Measurements from ENCODE around the gene TMPRSS15. TPM values are rescaled to one million over a fixed set of nuclear protein-coding genes. Genes with fewer than 3 reads are reported as not detected.

Gene TMPRSS15
- total RNA-seq, 1 experiment from 2014 or later = not detected

DNA sequence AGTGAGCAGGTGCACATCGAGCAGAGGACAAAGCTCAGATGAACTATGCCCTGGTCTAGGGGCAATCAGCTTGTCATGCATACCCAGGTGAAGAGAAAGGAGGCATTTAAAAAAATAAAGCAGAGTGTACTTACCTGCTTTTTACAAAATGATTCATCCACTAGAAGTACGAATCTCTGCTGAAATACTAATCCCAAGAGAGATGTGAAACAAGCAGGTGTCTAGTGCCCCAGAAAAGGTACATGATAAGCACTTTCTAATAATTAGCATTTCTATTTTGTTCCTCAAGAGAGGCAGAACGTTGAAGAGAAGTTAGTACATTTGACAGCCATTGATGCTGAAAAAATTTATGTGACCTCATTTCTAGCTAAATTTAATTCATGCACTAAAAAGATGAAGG, 127.8 kb downstream of the TMPRSS15 start:
- peaks cover 8% of the 10 kb centered on the region for H3K9me3 Mint-ChIP-seq
- ChIA-PET CTCF (no interaction called here), POLR2A (no interaction called here)
- TF ChIP-seq, protein P1, sequence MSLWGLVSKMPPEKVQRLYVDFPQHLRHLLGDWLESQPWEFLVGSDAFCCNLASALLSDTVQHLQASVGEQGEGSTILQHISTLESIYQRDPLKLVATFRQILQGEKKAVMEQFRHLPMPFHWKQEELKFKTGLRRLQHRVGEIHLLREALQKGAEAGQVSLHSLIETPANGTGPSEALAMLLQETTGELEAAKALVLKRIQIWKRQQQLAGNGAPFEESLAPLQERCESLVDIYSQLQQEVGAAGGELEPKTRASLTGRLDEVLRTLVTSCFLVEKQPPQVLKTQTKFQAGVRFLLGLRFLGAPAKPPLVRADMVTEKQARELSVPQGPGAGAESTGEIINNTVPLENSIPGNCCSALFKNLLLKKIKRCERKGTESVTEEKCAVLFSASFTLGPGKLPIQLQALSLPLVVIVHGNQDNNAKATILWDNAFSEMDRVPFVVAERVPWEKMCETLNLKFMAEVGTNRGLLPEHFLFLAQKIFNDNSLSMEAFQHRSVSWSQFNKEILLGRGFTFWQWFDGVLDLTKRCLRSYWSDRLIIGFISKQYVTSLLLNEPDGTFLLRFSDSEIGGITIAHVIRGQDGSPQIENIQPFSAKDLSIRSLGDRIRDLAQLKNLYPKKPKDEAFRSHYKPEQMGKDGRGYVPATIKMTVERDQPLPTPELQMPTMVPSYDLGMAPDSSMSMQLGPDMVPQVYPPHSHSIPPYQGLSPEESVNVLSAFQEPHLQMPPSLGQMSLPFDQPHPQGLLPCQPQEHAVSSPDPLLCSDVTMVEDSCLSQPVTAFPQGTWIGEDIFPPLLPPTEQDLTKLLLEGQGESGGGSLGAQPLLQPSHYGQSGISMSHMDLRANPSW (CRISPR knock-in tag; conservative IDR thresholded peaks at IDR 0.05; ENCODE audit: low read depth) = no peak
- TF ChIP-seq, protein P2, sequence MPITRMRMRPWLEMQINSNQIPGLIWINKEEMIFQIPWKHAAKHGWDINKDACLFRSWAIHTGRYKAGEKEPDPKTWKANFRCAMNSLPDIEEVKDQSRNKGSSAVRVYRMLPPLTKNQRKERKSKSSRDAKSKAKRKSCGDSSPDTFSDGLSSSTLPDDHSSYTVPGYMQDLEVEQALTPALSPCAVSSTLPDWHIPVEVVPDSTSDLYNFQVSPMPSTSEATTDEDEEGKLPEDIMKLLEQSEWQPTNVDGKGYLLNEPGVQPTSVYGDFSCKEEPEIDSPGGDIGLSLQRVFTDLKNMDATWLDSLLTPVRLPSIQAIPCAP (CRISPR knock-in tag; IDR thresholded peaks at IDR 0.05) = no peak
- TF ChIP-seq FOXP1 (CRISPR knock-in tag; IDR thresholded peaks at IDR 0.05; ENCODE audit: borderline replicate concordance) (no peak), ETV6 (CRISPR knock-in tag; IDR thresholded peaks at IDR 0.05) (no peak), ZNF263 (CRISPR knock-in tag; IDR thresholded peaks at IDR 0.05; ENCODE audit: low read depth) (no peak), ZNF232 (CRISPR knock-in tag; IDR thresholded peaks at IDR 0.05) (no peak), ESRRA (CRISPR knock-in tag; IDR thresholded peaks at IDR 0.05; ENCODE audit: borderline replicate concordance) (no peak), NR2C2 (CRISPR knock-in tag; IDR thresholded peaks at IDR 0.05) (no peak)
- TF ChIP-seq, protein P3, sequence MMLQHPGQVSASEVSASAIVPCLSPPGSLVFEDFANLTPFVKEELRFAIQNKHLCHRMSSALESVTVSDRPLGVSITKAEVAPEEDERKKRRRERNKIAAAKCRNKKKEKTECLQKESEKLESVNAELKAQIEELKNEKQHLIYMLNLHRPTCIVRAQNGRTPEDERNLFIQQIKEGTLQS (CRISPR knock-in tag; conservative IDR thresholded peaks at IDR 0.05) = no peak
- TF ChIP-seq, protein P4, sequence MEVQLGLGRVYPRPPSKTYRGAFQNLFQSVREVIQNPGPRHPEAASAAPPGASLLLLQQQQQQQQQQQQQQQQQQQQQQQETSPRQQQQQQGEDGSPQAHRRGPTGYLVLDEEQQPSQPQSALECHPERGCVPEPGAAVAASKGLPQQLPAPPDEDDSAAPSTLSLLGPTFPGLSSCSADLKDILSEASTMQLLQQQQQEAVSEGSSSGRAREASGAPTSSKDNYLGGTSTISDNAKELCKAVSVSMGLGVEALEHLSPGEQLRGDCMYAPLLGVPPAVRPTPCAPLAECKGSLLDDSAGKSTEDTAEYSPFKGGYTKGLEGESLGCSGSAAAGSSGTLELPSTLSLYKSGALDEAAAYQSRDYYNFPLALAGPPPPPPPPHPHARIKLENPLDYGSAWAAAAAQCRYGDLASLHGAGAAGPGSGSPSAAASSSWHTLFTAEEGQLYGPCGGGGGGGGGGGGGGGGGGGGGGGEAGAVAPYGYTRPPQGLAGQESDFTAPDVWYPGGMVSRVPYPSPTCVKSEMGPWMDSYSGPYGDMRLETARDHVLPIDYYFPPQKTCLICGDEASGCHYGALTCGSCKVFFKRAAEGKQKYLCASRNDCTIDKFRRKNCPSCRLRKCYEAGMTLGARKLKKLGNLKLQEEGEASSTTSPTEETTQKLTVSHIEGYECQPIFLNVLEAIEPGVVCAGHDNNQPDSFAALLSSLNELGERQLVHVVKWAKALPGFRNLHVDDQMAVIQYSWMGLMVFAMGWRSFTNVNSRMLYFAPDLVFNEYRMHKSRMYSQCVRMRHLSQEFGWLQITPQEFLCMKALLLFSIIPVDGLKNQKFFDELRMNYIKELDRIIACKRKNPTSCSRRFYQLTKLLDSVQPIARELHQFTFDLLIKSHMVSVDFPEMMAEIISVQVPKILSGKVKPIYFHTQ (CRISPR knock-in tag; IDR thresholded peaks at IDR 0.05) = no peak
- TF ChIP-seq, protein P5, sequence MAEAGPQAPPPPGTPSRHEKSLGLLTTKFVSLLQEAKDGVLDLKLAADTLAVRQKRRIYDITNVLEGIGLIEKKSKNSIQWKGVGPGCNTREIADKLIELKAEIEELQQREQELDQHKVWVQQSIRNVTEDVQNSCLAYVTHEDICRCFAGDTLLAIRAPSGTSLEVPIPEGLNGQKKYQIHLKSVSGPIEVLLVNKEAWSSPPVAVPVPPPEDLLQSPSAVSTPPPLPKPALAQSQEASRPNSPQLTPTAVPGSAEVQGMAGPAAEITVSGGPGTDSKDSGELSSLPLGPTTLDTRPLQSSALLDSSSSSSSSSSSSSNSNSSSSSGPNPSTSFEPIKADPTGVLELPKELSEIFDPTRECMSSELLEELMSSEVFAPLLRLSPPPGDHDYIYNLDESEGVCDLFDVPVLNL (CRISPR knock-in tag; IDR thresholded peaks at IDR 0.05; ENCODE audit: borderline replicate concordance, low read depth) = no peak
- TF ChIP-seq, protein P6, sequence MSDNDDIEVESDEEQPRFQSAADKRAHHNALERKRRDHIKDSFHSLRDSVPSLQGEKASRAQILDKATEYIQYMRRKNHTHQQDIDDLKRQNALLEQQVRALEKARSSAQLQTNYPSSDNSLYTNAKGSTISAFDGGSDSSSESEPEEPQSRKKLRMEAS (CRISPR knock-in tag; IDR thresholded peaks at IDR 0.05) = no peak
- TF ChIP-seq, protein P7, sequence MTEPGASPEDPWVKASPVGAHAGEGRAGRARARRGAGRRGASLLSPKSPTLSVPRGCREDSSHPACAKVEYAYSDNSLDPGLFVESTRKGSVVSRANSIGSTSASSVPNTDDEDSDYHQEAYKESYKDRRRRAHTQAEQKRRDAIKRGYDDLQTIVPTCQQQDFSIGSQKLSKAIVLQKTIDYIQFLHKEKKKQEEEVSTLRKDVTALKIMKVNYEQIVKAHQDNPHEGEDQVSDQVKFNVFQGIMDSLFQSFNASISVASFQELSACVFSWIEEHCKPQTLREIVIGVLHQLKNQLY (CRISPR knock-in tag; IDR thresholded peaks at IDR 0.05) = no peak
- H3K4me3 Mint-ChIP-seq = no peak overlapping the region
- no peaks in the 10 kb centered on the region for H3K27me3 Mint-ChIP-seq (ENCODE audit: low read depth)
- ATAC-seq (no peak), DNase-seq (ENCODE audit: low spot score) (no peak)
- H3K27ac Mint-ChIP-seq = no peak overlapping the region
- no peaks in the 10 kb centered on the region for H3K36me3 Mint-ChIP-seq
- no peaks in the 10 kb centered on the region for H3K4me1 Mint-ChIP-seq

DNA sequence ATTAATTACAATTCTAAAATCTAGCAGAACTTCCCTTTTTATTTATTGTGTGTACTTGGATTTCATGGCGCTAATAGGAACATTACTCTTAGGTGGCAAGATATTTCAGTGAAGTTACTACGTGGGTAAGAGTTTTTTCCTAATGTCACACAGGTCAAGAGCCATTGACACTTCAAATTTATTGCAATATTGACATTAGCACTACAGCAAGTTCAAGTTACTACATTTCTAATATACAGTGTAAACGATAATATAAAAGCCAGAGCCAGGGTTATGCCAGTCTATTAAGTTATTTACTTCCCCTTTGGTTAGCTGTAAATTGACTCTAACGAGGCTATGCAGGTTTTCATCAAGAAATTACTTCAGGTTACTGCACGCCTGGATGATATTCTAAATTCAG, 129.2 kb downstream of the TMPRSS15 start:
- Mint-ChIP-seq H3K27me3 (ENCODE audit: low read depth) (no peaks in the 10 kb centered on the region), H3K27ac (no peak overlapping the region), H3K9me3 (peaks cover 4% of the 10 kb centered on the region), H3K4me1 (no peaks in the 10 kb centered on the region), H3K4me3 (no peak overlapping the region), H3K36me3 (no peaks in the 10 kb centered on the region)
- ATAC-seq (no peak), DNase-seq (ENCODE audit: low spot score) (no peak)
- ChIA-PET POLR2A (no interaction called here), CTCF (no interaction called here)
- TF ChIP-seq ETV6 (CRISPR knock-in tag; IDR thresholded peaks at IDR 0.05) (no peak), FOXJ3 (CRISPR knock-in tag; IDR thresholded peaks at IDR 0.05; ENCODE audit: borderline replicate concordance) (no peak), ZNF219 (CRISPR knock-in tag; IDR thresholded peaks at IDR 0.05; ENCODE audit: borderline replicate concordance) (no peak), TP53 (CRISPR knock-in tag; IDR thresholded peaks at IDR 0.05) (no peak), MXD4 (CRISPR knock-in tag; IDR thresholded peaks at IDR 0.05; ENCODE audit: borderline replicate concordance) (no peak), IRF2 (CRISPR knock-in tag; IDR thresholded peaks at IDR 0.05; ENCODE audit: borderline replicate concordance, low read depth) (no peak), ZNF121 (CRISPR knock-in tag; IDR thresholded peaks at IDR 0.05) (no peak)
- TF ChIP-seq, protein P8, sequence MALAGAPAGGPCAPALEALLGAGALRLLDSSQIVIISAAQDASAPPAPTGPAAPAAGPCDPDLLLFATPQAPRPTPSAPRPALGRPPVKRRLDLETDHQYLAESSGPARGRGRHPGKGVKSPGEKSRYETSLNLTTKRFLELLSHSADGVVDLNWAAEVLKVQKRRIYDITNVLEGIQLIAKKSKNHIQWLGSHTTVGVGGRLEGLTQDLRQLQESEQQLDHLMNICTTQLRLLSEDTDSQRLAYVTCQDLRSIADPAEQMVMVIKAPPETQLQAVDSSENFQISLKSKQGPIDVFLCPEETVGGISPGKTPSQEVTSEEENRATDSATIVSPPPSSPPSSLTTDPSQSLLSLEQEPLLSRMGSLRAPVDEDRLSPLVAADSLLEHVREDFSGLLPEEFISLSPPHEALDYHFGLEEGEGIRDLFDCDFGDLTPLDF (CRISPR knock-in tag; IDR thresholded peaks at IDR 0.05) = no peak
- TF ChIP-seq, protein P9, sequence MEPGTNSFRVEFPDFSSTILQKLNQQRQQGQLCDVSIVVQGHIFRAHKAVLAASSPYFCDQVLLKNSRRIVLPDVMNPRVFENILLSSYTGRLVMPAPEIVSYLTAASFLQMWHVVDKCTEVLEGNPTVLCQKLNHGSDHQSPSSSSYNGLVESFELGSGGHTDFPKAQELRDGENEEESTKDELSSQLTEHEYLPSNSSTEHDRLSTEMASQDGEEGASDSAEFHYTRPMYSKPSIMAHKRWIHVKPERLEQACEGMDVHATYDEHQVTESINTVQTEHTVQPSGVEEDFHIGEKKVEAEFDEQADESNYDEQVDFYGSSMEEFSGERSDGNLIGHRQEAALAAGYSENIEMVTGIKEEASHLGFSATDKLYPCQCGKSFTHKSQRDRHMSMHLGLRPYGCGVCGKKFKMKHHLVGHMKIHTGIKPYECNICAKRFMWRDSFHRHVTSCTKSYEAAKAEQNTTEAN (CRISPR knock-in tag; IDR thresholded peaks at IDR 0.05) = no peak
- TF ChIP-seq, protein P10, sequence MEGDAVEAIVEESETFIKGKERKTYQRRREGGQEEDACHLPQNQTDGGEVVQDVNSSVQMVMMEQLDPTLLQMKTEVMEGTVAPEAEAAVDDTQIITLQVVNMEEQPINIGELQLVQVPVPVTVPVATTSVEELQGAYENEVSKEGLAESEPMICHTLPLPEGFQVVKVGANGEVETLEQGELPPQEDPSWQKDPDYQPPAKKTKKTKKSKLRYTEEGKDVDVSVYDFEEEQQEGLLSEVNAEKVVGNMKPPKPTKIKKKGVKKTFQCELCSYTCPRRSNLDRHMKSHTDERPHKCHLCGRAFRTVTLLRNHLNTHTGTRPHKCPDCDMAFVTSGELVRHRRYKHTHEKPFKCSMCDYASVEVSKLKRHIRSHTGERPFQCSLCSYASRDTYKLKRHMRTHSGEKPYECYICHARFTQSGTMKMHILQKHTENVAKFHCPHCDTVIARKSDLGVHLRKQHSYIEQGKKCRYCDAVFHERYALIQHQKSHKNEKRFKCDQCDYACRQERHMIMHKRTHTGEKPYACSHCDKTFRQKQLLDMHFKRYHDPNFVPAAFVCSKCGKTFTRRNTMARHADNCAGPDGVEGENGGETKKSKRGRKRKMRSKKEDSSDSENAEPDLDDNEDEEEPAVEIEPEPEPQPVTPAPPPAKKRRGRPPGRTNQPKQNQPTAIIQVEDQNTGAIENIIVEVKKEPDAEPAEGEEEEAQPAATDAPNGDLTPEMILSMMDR (IDR thresholded peaks at IDR 0.05) = no peak

Measured in WTC11 (cell line).